NB4 (cell line): ENCODE measurements around the gene VANGL1.

Experiments
- DNase-seq: peaks from one replicate; pipeline ENCODE4 v3.0.0; 2010; ENCODE audit warnings: low read depth
- H3K4me3 ChIP-seq: one replicate; pipeline ENCODE4 v1.5.1; 2011; ENCODE audit warnings: mild to moderate bottlenecking, low read depth, low read length, moderate library complexity
- MYC ChIP-seq: IDR thresholded peaks from 2 replicates; pipeline ENCODE4 v1.6.1; 2011; ENCODE audit warnings: low read depth, low read length
- POLR2A ChIP-seq: IDR thresholded peaks from 2 replicates; pipeline ENCODE4 v1.6.1; 2011; ENCODE audit warnings: mild to moderate bottlenecking; ENCODE audit not compliant: insufficient read length; ENCODE audit errors: extremely low read depth
- TF ChIP-seq, protein P1 (sequence below): IDR thresholded peaks from one replicate; pipeline ENCODE4 v1.5.1; 2012; ENCODE audit warnings: low read depth, low read length
- TF ChIP-seq, protein P2 (sequence below): IDR thresholded peaks from 2 replicates; pipeline ENCODE4 v1.6.1; 2011; ENCODE audit warnings: low read depth, low read length

Gene VANGL1

DNA sequence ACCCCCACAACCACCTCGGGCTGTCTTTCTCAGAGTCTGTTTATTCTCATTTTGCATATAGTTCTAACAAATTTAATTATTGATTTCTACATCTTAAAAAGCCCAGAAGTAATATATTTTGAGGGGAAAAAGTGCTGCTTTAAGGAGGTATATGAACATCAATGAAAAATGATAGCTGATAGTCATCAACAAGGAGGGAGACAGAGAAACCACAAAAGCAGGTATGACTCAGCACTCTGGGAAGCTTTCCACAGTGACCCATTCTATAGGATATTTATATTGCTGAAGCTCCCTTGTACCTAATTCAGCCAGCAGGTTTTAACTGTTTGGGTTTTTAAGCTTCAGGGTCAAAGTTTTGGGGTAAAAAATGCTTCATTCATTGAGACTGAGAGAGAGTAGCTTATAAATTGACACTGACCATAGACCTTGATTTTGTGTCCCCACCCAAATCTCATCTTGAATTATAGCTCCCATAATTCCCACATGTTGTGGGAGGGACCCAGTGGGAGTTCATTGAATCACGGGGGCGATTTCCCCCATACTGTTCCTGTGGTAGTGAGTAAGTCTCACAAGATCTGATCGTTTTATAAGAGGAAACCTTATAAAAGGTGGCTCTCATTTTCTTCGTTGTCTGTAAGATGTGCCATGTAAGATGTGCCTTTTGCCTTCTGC, 27.4 kb downstream of the VANGL1 start:
- peak; percentile 81 for DNase-seq
- no peak overlapping the region for H3K4me3 ChIP-seq
- TF ChIP-seq, protein P1, sequence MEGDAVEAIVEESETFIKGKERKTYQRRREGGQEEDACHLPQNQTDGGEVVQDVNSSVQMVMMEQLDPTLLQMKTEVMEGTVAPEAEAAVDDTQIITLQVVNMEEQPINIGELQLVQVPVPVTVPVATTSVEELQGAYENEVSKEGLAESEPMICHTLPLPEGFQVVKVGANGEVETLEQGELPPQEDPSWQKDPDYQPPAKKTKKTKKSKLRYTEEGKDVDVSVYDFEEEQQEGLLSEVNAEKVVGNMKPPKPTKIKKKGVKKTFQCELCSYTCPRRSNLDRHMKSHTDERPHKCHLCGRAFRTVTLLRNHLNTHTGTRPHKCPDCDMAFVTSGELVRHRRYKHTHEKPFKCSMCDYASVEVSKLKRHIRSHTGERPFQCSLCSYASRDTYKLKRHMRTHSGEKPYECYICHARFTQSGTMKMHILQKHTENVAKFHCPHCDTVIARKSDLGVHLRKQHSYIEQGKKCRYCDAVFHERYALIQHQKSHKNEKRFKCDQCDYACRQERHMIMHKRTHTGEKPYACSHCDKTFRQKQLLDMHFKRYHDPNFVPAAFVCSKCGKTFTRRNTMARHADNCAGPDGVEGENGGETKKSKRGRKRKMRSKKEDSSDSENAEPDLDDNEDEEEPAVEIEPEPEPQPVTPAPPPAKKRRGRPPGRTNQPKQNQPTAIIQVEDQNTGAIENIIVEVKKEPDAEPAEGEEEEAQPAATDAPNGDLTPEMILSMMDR: no peak
- TF ChIP-seq POLR2A (no peak), MYC (no peak)
- TF ChIP-seq, protein P2, sequence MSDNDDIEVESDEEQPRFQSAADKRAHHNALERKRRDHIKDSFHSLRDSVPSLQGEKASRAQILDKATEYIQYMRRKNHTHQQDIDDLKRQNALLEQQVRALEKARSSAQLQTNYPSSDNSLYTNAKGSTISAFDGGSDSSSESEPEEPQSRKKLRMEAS: no peak

DNA sequence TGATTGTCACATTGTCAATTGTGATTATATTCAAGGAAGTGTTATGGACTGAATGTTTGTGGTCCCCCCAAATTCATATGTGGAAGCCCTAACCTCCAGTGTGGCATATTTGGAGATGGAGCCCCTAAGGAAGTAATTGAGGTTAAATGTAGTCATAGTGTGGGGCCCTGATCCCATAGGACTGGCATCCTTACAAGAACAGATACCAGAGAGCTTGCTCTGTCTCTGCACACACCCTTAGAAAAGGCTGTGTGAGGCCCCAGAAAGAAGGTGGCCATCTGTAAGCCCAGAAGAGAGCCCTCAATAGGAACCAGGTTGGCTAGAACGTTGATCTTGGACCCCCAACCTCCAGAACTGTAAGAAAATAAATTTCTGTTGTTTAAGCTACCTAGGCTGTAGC, 28.1 kb downstream of the VANGL1 start:
- no peak for TF ChIP-seq POLR2A
- TF ChIP-seq, protein P1: no peak
- TF ChIP-seq, protein P2: no peak
- no peak for TF ChIP-seq MYC
- H3K4me3 ChIP-seq: no peak overlapping the region
- DNase-seq: no peak

DNA sequence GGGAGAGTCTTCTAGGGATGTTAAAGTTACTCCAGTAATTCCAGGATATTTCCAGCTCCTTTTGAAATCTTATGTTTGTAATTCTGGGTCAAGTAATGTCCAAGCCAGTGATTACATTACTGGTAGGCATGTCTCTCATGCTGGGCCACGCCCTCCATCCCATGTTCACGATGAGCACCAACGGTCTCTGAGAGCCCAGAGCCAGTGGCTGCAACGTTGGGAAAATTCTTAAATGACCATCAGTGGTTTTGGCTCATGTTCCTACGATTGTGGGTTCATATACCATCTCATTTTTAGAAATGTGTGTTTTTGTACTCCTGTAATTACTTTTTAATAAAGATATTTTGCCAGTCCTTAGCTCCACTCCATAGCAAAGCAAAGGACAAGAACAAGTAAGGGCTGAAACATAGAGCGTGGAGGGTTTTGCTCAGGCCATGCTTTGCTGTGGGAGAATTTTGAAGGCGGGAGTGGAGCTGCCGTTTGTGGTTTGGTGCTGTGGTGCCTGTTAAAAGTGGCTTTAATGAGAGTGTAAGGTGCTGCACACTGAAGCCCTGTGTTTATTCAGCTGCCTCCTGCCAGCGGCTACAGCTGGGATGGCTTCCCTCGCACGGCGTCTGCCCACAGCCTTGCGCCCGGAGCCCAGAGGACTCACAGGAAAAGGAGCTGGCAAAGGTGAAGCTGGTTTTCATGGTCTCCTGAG, 28.9 kb downstream of the VANGL1 start:
- DNase-seq: peak; percentile 89
- TF ChIP-seq, protein P2: peak; percentile 51
- peak; percentile 59; the same call in 1 of the 2 replicates for TF ChIP-seq MYC
- TF ChIP-seq, protein P1: no peak
- H3K4me3 ChIP-seq: no peak overlapping the region

DNA sequence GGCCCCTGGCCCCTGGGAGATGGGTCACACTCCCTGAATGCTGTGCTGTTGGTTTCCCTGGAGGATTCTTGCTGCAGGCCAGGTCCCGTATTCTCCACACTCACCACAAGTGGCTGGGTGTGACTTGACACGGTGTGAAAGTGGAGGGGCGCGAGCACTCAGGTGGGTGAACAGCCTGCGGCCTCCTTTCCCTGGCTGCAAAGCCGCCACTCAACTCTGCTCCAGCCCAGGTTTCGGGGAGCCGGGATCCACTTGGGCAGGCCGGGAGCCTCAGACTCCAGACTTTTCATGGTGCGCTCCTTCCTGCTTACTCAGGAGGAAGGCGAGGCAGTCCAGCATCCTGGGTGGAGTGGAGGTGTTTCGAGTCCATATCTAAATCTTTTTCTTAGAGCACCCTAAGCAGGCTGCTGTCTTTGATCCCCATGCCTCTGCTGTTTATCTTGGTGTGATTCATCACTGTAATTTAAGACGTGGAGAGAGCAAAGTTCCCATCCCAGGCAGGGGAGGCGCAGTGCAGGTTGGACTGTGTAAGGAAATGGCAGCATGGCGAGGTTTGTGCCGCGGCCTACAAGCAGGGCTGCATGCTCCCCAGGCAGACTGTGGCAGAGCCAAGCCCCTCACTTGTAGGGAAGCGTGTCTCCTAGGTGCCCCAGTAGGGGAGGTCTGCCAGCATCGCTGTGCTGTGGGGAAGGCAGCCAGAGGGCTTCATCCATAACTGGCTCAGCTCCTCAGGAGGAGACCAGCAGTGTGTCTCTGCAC, 29.6 kb downstream of the VANGL1 start:
- H3K4me3 ChIP-seq: no peak overlapping the region
- TF ChIP-seq MYC: no peak
- TF ChIP-seq, protein P1: no peak
- TF ChIP-seq, protein P2: no peak
- no peak for TF ChIP-seq POLR2A
- DNase-seq: peak; percentile 33

DNA sequence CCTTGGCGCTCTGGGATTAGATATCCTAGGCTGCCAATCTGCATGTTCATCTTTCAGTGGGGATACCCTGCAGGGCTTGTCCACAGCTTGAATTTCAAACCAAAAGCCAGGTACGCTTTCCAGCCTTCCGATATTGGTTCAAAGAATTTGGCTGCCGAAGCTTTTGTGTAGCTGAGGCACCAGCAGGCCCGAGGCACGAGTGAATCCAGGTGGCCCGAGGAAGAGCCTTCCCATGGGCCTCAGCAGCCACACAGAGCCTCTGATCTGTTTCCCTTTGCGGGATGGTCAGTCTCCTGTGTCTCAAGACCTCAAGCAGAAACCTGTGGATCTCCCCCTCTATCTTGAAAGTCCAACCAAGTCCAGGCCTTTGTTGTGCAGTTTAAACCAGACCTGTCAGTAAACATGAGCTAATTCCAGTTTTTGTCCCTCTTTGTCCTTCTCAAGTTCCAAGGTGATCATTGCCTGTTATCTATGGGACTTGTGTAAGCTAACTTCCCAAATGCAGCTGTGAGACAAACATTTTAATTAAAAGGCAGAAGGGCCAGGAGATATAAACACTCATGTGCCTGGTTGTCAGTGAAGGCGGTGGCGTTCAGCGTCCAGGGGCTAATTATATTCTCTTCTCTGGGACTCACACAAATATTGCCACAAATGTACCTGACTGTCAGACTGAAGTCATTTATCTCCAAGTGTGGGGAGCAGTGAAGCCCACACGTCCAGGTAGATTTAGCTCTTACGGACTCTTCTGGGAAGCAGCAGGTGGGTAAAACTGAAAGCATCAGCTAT, 30.6 kb downstream of the VANGL1 start:
- DNase-seq: no peak
- H3K4me3 ChIP-seq: no peak overlapping the region
- TF ChIP-seq, protein P1: no peak
- no peak for TF ChIP-seq MYC
- TF ChIP-seq POLR2A: no peak
- TF ChIP-seq, protein P2: no peak
